GM21447 (cell line): ENCODE measurements around the gene TUBB1.
"Not testable (repeated sequence)": the region's sequence is repeated elsewhere in the genome, so short reads cannot be mapped to it uniquely, and the experiment has no call there.

Experiments used
- ATAC-seq: cut with Tn5 transposase; IDR thresholded peaks from one replicate; pipeline ENCODE4 v1.9.1; 2021; ENCODE audit not compliant: unreplicated experiment

The TUBB1 gene

GRCh38 chr20:59005523-59006166 lies 13.6 kb upstream of the TUBB1 start:
- ATAC-seq, result no peak

- no peak for ATAC-seq
Observed at GRCh38 chr20:59006167-59006863, 12.9 kb upstream of the TUBB1 start.

- peak; percentile 21 for ATAC-seq
Observed at GRCh38 chr20:59006864-59007664, 12.2 kb upstream of the TUBB1 start, which contains the start of gene CTSZ. CTSZ (minus strand) TSS chr20:59007254; CDS start chr20:59007128, 126 bp downstream.

GRCh38 chr20:59007665-59008511 lies 11.3 kb upstream of the TUBB1 start:
- ATAC-seq, result peak; percentile 33

GRCh38 chr20:59008715-59009336 lies 10.4 kb upstream of the TUBB1 start:
- no peak for ATAC-seq

GRCh38 chr20:59010321-59010994 lies 8.8 kb upstream of the TUBB1 start:
- no peak for ATAC-seq

GRCh38 chr20:59010995-59011873 lies 8.0 kb upstream of the TUBB1 start:
- ATAC-seq, result no peak

GRCh38 chr20:59011874-59012157 lies 7.4 kb upstream of the TUBB1 start:
- not testable (repeated sequence) for ATAC-seq

GRCh38 chr20:59013031-59013951 lies 5.9 kb upstream of the TUBB1 start:
- ATAC-seq, result no peak

GRCh38 chr20:59013959-59014608 lies 5.1 kb upstream of the TUBB1 start:
- no peak for ATAC-seq

- no peak for ATAC-seq
Observed at GRCh38 chr20:59014680-59015389, 4.4 kb upstream of the TUBB1 start.

- no peak for ATAC-seq
Observed at GRCh38 chr20:59015411-59015810, 3.8 kb upstream of the TUBB1 start.

- ATAC-seq, result no peak
Observed at GRCh38 chr20:59015812-59016711, 3.2 kb upstream of the TUBB1 start.

- ATAC-seq, result no peak
Observed at GRCh38 chr20:59016795-59017492, 2.3 kb upstream of the TUBB1 start.

GRCh38 chr20:59017493-59018231 lies 1.6 kb upstream of the TUBB1 start:
- no peak for ATAC-seq
